Endothelial cell of umbilical vein (primary cell): ENCODE data around the gene UBASH3A.

Experiments
- CTCF ChIP-seq, 2 donors: IDR thresholded peaks; 1 replicate in 1 of 2; 2 replicates in 1 of 2; pipeline ENCODE4 v1.5.1; 2011; ENCODE audit warnings: low read length in 2 of 2, mild to moderate bottlenecking in 2 of 2, moderate library complexity in 2 of 2, control low read depth in 1 of 2, inconsistent platforms in 1 of 2, low read depth in 1 of 2; ENCODE audit not compliant: insufficient read depth in 1 of 2; ENCODE audit errors: extremely low read depth in 1 of 2
- EZH2 ChIP-seq: IDR thresholded peaks from 2 replicates; pipeline ENCODE4 v1.6.1; 2012; ENCODE audit warnings: borderline replicate concordance, low read depth, mild to moderate bottlenecking, moderate library complexity, low read length, inconsistent platforms; ENCODE audit not compliant: severe bottlenecking
- MYC ChIP-seq: IDR thresholded peaks from one replicate; pipeline ENCODE4 v1.6.1; 2011; ENCODE audit warnings: mild to moderate bottlenecking, low read depth, low read length
- POLR2A ChIP-seq: IDR thresholded peaks from 2 replicates; pipeline ENCODE4 v1.6.1; 2012; ENCODE audit warnings: low read depth, mild to moderate bottlenecking, control low read depth, low read length
- POLR2AphosphoS5 ChIP-seq: IDR thresholded peaks from 2 replicates; pipeline ENCODE4 v1.6.1; 2012; ENCODE audit warnings: low read depth, mild to moderate bottlenecking, control low read depth, low read length, moderate library complexity; ENCODE audit not compliant: insufficient read depth

GRCh38 chr21:42460391-42461184 is 56.9 kb downstream of the UBASH3A start:
- TF ChIP-seq CTCF (IDR thresholded peaks at IDR 0.05; ENCODE audit: extremely low read depth in 1 of 2, insufficient read depth in 1 of 2, low read depth in 1 of 2, low read length in 2 of 2): no peak
- TF ChIP-seq POLR2A: no peak
- no peak for TF ChIP-seq POLR2AphosphoS5
- TF ChIP-seq EZH2: no peak
- TF ChIP-seq MYC: no peak
